IPS-18c (cell line): ENCODE results near the gene HOXB2.
A peak's percentile ranks its signal among the peaks of the same experiment; 100 is the strongest.

Experiments used
- H3K4me3 ChIP-seq: 2 replicates; pipeline ENCODE4 v1.7.0; 2013; ENCODE audit warnings: low read depth, mild to moderate bottlenecking, low read length, moderate library complexity; ENCODE audit not compliant: insufficient read depth
- H3K9me3 ChIP-seq: one replicate; pipeline ENCODE4 v1.6.1; 2013; ENCODE audit warnings: mild to moderate bottlenecking, low read length, moderate library complexity; ENCODE audit not compliant: control insufficient read depth, insufficient read depth

HOXB2 gene

DNA sequence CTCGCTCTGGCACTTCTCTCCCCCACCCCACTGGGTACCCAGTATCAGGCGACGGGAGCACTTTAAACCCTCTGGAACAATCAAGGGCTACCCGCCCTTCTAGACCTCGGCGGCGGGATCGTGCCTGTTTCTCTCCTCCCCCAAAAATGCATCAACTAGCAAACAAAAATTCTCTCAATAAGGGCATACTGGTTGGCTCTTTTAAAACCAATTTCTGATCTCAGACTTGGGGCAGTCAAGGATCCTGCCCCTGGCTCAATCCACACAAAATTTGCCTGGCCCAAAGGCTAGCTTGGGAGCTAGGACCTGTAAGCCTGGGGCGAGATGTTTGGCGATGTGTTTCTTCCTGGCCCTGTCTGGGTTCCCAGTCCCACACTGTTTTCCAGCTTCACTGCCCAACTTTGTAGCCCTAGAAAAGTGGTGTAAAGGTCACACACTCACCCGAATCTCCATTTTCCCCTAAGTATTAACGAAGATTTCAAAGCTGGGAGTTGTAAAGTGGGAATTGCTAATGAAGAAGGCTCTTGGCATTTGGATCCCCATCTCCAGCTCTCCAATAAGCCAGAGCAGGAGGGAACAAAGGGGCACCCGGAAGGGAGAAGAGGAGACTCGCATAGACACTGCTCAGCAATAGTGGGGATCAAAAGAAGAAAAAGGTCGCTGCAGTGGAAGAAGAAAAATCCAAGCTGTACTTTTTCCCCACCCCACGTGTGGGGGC is 14.4 kb upstream of the HOXB2 start:
- no peak overlapping the region for H3K4me3 ChIP-seq

GRCh38 chr17:48558831-48559121 is 13.9 kb upstream of the HOXB2 start:
- Histone ChIP-seq H3K4me3 (no peak overlapping the region), H3K9me3 (no peaks in the 10 kb centered on the region)

More for the DNA sequence above, 14.4 kb upstream of the HOXB2 start:
- H3K9me3 ChIP-seq, result no peaks in the 10 kb centered on the region

DNA sequence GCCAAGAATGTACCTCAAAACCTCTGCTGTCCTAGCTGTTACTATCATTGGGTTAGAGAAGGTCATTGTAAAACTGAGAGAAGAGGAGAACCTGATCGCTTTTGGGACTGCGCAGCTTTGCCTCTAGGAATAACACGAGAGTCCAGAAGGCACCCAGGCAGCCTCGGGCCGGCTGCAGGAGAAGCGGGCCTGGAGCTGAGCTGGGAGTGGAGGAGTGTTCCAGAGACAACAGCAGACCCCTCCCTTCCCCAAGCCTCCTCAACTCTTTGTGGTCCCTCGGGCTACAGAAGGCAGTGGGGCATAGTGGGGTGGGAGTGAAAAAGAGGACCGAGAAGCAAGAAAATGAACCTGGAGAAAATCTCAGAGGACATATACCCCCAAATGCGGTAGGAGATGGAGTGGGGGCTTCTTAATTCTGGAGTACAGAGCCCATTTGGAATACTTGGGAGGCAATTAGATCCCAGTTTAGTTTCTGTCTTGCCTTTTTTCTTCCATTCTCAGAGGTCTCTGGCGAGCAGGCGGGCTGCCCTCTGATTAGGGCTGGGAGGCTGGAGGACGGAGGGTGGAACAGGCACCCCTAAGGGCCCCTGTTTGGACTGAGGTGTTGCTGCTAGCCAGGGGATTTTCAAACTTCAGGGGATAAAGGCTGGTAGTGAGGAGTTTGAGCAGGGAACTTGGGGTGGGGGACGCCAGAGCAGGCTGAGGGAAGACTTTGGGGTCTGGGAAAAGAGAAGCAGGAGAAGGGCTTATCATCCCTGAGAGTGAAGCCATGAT is 13.3 kb upstream of the HOXB2 start:
- Histone ChIP-seq H3K4me3 (no peak overlapping the region), H3K9me3 (no peaks in the 10 kb centered on the region)

GRCh38 chr17:48556576-48557401 is 11.9 kb upstream of the HOXB2 start:
- H3K4me3 ChIP-seq, result no peak overlapping the region
- H3K9me3 ChIP-seq, result no peaks in the 10 kb centered on the region

- H3K4me3 ChIP-seq, result no peak overlapping the region
These were observed 11.3 kb upstream of the HOXB2 start for GRCh38 chr17:48556229-48556575.

GRCh38 chr17:48555258-48556228 is 10.6 kb upstream of the HOXB2 start:
- H3K9me3 ChIP-seq, result no peaks in the 10 kb centered on the region
- no peak overlapping the region; the same call in 1 of the 2 replicates for H3K4me3 ChIP-seq

More at GRCh38 chr17:48556229-48556575, 11.3 kb upstream of the HOXB2 start:
- H3K9me3 ChIP-seq, result no peaks in the 10 kb centered on the region

GRCh38 chr17:48554412-48555257 is 9.7 kb upstream of the HOXB2 start:
- Histone ChIP-seq H3K9me3 (no peaks in the 10 kb centered on the region), H3K4me3 (no peak overlapping the region; the same call in 1 of the 2 replicates)

DNA sequence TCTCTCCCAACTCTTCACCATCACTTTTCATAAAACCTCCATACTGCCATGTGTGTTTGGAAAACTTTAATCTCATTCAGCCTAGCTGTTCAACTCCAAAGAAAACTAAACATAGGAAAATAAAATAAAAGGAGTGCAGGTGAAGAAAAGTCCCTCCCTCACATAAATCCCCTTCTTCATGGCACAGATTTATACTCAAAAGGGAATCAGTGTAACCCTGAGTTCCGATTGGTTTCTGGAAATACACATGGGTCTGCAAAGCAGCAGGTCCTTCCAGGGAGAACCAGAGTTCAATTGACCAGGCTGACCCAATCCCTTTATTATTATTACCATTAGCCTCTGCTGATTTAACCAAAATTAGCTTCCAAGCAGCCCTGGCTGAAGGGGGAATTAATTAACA is 8.9 kb upstream of the HOXB2 start:
- no peak overlapping the region for H3K4me3 ChIP-seq

DNA sequence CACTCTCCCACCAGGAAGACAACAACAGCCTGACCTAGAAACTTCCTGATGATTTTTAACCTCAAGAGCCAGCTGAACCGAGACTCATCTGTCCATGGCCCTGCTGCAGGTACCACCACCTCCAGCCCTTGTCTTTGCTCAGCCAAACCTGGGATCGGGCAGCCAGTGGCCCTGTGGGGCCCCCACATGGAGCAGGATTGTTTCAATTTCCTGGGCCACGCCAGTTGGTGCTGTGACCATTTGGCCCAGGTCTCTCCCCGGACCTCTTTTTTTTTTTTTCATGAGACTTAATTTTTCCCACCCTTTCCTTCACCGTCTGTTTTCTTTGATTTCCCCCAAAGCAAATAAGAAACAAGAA is 8.3 kb upstream of the HOXB2 start:
- H3K4me3 ChIP-seq, result no peak overlapping the region

More for the DNA sequence above, 8.9 kb upstream of the HOXB2 start:
- no peaks in the 10 kb centered on the region for H3K9me3 ChIP-seq

GRCh38 chr17:48552466-48553189 is 7.7 kb upstream of the HOXB2 start:
- Histone ChIP-seq H3K9me3 (no peaks in the 10 kb centered on the region), H3K4me3 (no peak overlapping the region)

More for the DNA sequence above, 8.3 kb upstream of the HOXB2 start:
- H3K9me3 ChIP-seq, result no peaks in the 10 kb centered on the region

DNA sequence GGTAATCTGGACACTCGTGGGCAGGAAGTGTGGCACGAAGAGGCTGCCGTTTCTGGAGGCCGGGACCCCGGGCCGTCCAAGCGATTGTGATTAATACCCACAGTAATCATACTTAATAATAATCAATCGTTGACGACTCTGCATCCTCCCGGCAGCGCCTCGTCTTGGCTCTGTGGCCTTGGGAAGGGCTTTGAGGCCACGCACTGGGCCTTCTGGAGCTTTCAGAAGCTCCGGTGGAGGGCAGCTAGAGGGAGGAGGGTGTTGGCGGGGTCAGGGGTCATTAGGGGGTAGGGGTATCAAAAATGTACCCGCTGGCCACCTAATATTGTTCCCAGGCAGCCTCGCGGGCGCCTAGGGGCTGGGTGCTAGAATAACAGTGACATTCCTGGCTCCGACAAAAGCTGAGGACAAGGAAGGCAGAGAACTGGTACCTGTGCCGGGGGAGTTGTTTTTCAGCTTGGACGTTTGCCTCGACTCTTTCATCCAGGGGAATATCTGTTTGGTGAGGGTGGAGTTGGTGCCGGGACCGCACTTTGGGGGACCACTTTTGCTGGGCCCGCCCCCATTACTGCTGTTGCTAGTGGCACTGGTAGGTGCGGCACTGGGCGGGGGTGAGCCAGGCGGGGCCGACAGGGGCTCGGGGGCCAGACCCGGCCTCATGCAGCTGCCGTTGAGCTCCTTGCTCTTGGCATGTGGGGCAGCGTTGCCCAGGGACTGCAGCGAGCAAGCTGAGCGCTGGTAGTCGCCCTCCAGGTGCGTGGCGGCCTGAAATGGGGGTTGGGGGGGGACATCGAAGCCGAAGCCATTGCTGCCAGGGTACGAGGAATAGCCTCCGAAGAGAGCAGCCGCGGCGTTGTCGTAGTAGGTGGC is 6.9 kb upstream of the HOXB2 start:
- no peak overlapping the region; the same call in 1 of the 2 replicates for H3K4me3 ChIP-seq
- H3K9me3 ChIP-seq, result no peaks in the 10 kb centered on the region

DNA sequence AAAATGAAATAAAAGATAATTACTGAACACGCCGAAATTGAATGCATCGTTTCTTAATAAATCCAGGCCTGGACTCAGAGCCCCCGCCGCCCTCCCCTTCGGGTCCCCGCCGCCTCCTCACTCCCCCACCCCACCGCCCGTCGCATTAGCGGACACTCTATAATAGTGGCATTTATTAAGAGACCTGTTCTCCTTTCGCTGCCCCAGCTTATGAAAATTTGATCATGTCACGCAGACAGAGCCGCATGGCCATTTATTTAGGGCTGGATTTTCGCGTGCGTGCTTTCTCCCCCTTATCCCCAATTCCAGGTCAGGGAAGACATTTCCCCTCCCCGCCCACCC is 6.3 kb upstream of the HOXB2 start:
- Histone ChIP-seq H3K9me3 (no peaks in the 10 kb centered on the region), H3K4me3 (no peak overlapping the region)

DNA sequence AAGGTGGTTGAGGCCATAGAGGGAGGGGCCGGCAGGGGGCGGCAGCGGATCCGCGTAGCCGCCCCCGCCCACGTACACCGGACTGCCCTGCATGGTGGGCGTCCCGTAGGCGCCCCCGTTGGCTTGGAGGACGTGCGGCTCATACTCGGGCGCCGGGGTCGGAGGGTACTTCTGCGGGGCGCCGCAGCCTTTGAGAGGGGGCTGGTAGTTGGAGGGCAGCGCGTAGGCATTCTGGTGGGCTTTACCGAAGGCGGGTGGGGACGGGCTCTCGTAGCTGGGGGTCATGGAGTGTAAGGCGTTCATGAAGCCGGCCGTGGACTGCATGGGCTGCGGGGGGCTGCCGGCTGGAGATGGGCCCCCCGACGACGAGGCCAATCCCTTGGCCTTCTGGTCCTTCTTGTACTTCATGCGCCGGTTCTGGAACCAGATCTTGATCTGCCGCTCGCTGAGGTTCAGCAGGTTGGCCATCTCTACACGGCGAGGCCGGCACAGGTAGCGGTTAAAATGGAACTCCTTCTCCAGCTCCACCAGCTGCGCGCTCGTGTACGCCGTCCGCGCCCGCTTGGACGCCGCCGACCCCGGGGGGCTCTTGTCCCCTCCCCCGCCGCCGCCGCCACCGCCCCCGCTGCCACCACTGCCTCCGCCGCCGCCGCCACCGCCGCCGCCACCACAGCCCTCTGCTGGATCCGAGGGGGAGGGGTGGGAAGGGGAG is 5.7 kb upstream of the HOXB2 start:
- Histone ChIP-seq H3K4me3 (peak overlapping the region; percentile 31; the same call in 1 of the 2 replicates), H3K9me3 (no peaks in the 10 kb centered on the region)

GRCh38 chr17:48549914-48550501 is 5.1 kb upstream of the HOXB2 start:
- H3K9me3 ChIP-seq, result no peaks in the 10 kb centered on the region
- peak overlapping the region; percentile 31; the same call in 1 of the 2 replicates for H3K4me3 ChIP-seq
